HG03060 (cell line): ENCODE results near the gene FBXW12.
A peak's percentile ranks its signal among the peaks of the same experiment; 100 is the strongest.

Experiments used
- ATAC-seq: cut with Tn5 transposase; IDR thresholded peaks from one replicate; pipeline ENCODE4 v1.9.1; 2021; ENCODE audit warnings: low read depth, moderate number of reproducible peaks; ENCODE audit not compliant: unreplicated experiment

FBXW12 gene

DNA sequence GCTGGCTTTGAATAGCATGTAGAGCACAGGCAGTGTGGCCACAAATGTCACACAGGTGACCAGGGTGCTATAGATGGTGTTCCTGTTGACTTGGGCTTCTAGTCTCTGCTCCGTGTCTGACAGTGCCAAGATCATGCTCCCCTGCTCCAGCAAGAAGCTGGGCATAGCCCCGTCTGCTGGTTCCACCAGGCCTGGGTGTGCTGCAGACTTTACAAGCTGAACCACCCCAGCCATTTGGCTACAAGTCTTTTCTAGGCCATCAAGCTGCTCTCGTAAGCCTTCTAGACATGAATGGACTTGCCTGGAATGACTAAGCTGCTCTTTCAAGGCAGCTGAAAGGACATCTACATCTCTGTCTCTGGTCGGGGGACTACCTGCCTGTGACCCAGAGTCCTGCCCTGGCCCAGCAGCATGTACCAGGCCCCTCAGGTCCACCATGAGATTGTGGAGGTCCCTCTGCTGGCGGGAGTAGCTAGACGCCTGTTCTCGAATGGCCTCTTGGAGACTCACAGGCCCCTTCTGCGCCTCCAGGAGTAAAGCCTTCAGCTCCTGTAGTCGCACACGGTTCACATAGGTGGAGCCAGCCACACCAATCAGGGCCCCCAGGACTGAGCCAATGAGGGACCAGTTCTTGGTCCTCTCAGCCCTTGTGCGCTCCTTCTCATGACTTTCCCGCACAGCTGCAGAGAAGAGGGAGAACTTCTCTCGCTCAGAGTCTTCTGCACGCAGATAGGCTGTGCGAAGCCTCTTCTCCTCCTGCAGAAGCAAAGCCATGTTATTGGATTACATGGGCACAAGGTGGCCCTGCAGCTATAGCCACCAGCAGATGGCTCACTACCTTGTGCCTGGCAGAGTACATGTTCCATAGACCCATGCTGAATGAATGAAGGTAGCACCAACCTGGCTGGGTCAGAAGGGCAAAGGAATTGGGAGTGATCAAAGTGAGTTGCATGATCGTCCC lies 60.7 kb downstream of the FBXW12 start:
- no peak for ATAC-seq

DNA sequence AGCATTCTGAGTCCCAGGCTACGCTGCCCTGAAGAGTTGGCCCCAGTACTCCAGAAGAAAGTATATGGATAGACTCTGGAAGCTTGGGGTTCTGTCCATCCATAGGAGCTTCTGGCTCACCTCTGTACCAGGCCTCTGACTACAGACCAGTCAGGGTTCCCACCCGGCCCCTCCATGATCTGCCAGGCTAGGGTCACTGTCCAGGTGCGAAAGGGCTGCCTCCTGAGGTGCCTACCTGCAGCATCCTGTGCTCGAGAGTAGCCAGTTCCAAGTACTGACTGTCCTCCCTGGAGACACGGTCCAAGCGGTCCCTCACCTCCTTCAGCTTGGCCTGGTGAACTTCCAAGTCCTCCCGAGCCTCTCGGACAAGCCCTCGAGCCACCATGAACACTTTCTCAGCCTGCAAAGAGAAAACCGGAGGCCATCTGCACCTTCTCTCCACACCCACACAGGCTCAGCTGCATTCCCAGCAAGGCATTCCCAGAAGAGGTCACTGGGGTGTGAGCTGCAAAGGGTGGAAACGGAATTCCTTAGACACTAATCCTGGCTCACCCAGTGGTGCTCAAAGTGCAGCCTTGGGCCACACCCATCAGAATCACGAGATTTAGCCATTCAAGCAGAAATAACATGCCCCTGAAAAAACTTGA lies 61.6 kb downstream of the FBXW12 start:
- no peak for ATAC-seq

GRCh38 chr3:48434591-48435222 lies 62.7 kb downstream of the FBXW12 start:
- ATAC-seq, result no peak

DNA sequence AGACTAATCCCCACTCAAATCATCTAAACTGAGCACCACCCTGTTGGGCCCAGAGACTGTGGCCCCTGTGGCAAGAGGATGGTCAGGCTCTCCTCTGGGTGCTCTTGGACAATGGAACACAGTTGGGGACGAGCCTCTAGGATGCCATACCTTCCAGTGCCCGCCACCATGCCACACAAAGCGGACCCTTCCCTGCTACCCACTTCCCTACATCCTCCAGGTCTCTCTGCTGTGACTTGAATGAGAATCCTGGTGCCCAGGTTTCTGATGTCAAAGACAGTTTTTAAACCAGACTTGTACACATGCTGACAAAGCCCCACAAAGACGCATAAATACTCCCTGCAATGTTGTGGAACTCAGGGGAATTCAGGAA lies 63.2 kb downstream of the FBXW12 start:
- ATAC-seq, result no peak

DNA sequence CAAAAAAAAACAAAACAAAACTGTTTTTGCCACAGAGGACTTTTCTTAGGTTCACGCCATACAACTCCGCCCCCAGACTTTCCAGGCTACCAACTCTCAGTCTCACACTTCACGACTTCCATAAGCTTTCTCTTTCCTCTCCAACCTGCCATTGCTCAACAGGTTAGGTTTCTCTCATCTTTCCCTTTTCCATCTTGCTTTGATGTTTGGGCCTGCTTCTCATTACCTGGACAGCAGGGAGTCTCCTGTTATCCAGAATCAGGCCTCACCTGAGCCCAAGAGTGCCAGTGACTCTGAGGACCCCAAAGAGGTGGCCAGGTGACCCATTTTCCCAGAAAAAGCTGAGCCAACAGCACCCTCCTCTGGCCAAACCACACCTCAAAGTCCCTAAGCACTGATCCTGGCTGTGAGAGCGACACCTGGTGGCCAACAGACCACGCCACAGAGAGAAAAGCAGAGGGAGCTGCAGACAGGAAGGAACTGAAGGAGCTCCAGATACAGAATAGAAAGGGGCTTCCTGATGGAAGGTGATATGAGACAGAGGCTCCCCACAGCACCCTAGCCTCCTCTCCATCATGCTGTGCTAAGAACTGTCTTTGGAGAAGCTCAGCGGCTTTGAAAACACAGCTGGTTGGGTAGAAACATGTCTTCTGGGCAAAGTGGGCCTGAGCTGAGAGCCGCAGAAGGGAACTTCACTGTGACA lies 63.9 kb downstream of the FBXW12 start:
- no peak for ATAC-seq

DNA sequence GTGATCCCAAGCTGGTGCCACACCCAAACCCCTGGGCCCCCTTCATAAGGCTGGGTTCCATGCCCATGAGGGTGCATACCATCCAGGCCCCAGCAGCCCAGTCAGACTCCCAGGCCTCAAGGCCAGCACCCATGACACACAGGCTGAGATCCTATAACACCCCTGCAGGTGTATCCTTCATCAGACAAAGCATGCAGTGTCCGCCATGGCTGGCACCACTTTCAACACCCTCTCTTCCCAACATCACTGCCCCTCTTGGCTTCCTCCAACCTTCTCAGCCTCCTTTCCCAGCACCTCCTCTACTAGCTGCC lies 64.4 kb downstream of the FBXW12 start:
- no peak for ATAC-seq

DNA sequence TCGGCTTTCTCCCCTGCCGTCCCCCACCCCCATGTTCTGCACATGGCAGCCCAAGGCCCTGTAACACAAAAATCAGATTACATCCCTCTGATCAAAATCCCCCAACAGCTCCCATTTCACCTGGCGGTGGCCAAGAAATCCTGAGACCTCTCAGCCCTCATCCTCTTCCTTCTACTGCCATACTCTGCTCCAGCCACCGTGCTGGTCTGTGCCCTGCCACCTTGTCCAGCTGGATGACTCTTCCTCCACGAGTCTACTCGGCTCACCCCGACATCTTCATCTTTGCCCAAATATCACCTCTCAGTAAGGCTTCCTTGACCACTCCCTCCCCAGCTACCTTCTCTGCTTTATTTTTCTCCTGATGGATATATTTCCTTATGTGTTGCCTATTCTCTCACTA lies 64.8 kb downstream of the FBXW12 start:
- no peak for ATAC-seq

- no peak for ATAC-seq
Observed at GRCh38 chr3:48437812-48438211, 65.8 kb downstream of the FBXW12 start.

DNA sequence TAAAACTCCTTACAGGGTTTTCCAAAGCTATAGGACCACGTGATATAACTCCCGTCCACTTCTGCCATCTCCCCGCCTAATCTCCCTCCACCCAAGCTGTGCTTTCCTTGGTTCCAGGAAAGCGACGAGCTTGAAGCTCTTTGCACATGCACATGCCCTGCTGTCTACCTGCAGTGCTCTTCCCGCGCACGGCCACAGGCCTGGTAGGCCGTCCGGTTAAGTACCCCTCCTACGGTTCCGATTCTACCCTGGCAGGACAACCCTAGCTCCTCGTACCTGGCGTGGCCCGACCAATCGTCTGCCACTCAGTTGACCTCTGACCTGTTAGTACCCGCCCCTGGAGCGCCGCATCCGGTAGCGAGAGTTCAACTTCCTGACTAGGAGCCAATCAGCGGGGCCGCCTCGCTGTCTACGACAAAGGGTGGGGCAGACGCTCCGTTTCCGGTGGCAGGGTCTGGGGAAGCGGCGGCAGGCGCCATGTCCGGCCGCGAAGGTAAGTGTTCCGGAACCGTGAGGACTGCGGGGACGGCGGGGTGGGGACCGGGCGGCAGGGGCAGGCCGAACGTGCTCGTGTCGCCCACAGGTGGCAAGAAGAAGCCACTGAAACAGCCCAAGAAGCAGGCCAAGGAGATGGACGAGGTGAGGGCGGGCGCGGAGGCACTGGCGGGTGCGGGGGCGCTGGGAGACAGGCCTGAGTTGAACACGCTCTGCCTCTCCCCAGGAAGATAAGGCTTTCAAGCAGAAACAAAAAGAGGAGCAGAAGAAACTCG lies 68.0 kb downstream of the FBXW12 start, which contains the start of the genes CCDC51 and TMA7:
TSS of gene CCDC51 (minus strand) at position 300 of the 770 bp plus-strand sequence. CDS start 4,991 bp downstream, outside the sequence.
TSS of gene TMA7 (plus strand) at position 438 of the 770 bp plus-strand sequence. CDS start at position 478, 40 bp downstream.
- peak; percentile 90 for ATAC-seq

DNA sequence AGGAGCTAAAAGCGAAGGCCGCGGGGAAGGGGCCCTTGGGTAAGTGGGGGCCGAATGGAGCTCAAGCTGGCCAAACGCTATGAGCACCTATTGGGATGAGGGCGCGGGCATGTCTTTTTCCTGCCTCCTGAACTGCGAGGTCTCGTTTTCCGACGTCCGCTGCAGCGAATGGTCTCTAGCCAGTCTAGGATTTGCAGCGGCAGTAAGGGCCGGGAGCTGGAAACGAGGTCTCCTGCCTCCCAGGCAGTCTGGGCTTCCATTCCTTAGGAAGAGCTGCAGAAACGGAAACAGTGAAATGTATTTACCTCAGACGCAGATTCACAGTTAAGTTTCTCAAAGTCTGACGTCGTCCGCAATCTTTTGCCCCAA lies 68.6 kb downstream of the FBXW12 start:
- no peak for ATAC-seq

DNA sequence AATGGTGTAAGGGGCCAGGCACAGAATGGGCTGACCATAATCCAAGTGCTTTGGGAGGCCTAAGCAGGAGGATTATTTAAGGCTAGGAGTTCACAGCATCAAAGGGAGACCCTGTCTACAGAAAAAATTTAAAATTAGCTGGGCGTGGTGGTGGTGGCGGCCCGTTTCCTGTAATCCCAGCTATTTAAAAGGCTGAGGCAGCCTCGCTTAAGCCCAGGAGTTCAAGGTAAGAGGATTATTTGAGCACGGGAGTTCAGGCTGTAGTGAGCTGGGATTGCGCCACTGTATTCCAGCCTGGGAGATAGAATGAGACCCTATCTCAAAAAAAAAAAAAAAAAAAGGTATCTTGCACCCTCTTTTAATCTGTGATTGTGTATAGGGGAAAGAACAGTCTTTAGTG lies 69.9 kb downstream of the FBXW12 start:
- no peak for ATAC-seq
